ENCODE measurements around the gene STX4.
"Not testable (repeated sequence)": the region's sequence is repeated elsewhere in the genome, so short reads cannot be mapped to it uniquely, and the experiment has no call there.

STX4 gene

DNA sequence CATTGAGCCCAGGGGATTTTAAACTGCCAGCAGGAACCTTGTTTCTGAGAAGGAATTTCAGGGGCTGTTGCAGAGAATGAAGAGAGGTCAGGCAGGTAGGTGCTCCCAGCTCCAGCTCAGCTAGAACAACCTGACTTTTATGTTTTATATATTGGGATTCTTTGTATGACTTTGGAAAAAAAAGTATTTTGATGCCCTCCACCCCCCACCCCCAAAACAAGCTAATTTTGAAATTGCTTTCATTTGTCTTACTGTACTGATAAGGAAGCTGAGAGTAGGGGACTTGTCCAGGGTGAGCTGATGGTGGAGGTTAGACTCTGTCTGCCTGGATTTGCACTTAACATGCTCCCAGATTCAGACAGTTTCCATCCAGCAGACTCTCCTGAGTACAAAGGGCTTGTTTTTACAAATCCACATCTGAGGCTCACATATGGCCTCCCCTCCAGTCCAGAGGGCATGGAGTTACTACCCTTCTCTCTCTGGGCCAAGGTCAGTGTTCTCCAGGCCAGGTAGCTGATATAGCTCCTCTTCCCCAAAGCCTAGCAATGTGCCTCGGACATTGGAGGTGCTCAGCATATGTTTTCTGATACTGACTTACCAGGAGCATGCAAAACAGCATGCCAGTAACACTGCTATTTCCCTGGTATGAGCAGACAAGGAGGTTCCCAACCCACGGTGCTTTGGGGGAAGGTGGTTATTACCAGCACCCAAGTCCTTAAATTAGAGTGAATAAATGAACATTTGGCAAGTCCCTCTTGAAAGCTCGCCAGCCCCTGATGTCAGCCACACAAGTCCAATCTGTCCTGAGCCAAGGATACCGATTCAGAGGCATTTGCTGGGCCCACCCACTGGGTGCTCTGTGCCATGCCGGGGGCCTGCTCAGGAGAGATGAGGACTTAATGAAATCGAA, 34.3 kb upstream of the STX4 start:
- DNase-seq, result no peak

GRCh38 chr16:31000671-31001382, 32.5 kb upstream of the STX4 start:
- DNase-seq, result no peak

- DNase-seq, result no peak
Observed at GRCh38 chr16:31001507-31002249, 31.7 kb upstream of the STX4 start.

DNA sequence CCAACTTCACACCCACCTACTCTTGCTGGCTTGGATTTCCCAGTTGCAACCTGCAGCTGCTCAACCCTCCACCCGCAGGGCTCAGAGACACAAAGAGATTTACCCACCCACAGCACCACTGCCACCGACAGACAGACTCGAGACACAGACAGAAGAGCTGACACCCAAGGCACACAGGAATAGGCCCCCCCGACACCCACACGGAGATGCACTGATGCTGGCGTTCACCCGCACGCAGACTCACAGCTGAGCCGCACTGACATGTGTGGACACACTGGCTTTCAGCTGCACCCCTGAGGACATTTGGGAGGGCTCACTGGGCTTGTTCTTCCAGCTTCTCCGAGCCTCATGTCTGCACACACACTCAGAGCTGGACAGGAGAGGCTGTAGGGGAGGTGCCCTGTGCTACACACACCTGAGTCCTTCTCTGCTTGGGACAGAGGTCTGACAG, 31.1 kb upstream of the STX4 start:
- DNase-seq, result no peak

- no peak for DNase-seq
Observed at GRCh38 chr16:31002862-31003341, 30.5 kb upstream of the STX4 start.

GRCh38 chr16:31003744-31004143, 29.6 kb upstream of the STX4 start:
- DNase-seq, result no peak

GRCh38 chr16:31004658-31005057, 28.7 kb upstream of the STX4 start:
- DNase-seq, result no peak

DNA sequence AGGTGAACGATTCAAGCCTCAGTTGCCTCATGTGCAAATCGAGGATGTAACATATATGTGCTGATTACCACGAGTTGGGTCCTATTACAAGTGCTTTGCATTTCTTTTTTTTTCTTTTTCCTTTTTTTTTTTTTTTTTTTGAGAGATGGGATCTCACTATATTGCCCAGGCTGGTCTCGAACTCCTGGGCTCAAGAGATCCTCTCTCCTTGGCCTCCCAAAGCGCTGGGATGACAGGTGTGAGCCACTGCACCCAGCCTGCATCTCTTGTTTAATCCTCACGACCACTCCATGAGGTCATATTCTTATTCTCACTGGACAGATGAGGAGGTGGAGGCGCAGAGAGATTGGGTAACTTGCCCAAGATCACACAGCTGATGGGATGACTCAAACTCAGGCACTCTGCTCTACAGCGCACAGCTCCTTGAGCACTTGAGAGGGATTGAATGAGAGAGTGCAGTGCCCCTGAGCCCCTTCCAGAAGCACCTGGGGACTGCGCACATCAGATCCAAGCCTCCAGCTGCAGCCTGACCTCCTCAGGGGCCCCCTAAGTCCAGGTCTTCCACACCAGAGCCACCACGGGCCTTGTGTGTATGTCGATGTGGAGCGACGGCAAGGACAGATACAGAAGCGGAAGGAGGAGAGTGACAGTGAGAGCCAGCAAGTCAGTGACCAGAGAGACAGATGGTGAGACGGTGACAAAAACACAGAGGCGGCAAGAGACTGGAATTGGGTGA, 27.8 kb upstream of the STX4 start:
- DNase-seq, result no peak

- DNase-seq, result no peak
Observed at GRCh38 chr16:31006086-31006385, 27.3 kb upstream of the STX4 start.

DNA sequence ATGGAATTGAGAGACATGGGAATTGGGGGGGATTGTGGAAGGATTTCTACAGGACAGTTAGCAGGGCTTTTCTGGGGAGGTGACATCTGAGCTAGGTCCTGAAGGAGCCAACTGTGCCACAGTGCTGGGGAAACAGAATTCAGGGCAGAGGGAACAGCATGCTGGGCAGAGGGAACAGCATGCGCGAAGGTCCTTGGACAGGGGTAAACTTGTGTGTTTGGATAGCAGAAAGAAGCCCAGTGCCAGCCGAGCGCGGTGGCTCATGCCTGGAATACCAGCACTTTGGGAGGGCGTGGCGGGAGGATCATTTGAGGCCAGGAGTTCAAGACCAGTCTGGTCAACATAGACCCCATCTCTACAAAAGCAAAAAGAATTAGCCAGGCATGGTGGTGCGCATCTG, 26.8 kb upstream of the STX4 start:
- no peak for DNase-seq

- no peak for DNase-seq
Observed at GRCh38 chr16:31007684-31008083, 25.7 kb upstream of the STX4 start.

DNA sequence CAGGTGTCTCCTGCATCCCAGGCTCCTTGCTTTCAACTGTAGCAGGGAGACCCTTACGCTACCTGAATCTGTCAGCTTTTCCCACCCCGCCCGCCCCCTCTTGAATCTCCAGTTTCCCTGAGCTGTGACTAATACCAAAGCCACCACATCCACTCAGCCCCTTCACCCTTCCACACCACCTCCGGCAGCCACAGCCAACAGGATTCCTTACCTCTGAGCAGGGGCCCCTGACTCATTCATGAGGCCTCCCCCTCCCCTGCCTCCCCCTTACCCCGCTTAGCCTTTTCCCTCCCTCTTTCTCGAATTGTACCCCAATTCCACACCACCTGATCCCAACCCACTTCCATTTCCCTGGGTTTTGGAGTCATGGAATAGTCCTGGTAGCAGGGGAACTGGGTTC, 25.2 kb upstream of the STX4 start:
- DNase-seq, result no peak

DNA sequence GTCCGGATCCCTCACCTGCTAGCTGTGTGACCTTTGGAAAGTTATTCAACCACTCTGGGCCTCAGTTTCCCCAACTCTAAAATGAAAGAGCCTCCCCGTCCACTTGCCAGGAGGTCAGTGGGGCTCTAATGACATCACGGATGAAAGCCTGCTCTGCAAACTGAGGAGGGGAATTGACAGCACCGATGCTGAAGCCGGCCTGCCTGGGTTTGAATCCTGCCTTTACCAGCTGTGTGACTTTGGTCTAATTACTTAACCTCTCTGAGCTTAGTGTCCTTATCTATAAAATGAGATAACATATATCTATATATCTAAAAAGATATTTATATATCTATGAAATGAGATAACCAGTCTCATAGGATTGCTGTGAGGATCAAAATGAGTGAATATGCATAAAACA, 24.8 kb upstream of the STX4 start:
- DNase-seq, result no peak

DNA sequence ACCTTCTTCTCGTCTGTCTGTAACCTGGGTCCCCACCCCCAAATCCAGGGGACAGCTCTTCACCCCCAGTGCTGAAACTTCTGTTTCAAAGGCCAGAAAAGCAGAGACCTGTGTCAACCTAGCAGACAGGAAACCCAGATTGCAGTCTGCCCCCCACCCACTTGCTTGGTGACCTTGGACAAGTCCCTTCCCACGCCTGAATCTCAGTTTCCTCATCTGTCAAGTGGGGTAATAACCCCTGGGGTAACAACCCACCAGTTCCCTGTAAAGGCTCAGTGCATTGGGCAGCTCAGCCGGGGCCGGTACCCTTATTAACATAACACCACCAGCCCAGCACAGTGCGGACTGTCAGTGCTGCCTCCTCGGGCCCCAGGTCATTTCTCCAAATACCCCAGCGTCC, 24.2 kb upstream of the STX4 start:
- DNase-seq, result no peak

GRCh38 chr16:31009894-31010584, 23.3 kb upstream of the STX4 start:
- no peak for DNase-seq

GRCh38 chr16:31010585-31011325, 22.6 kb upstream of the STX4 start, which contains the start of gene STX1B:
Gene STX1B (minus strand): TSS chr16:31010638. CDS start chr16:31010396, 242 bp downstream.
- peak; percentile 21 for DNase-seq

GRCh38 chr16:31011815-31012214, 21.5 kb upstream of the STX4 start:
- not testable (repeated sequence) for DNase-seq

GRCh38 chr16:31013292-31013691, 20.1 kb upstream of the STX4 start:
- DNase-seq, result not testable (repeated sequence)

DNA sequence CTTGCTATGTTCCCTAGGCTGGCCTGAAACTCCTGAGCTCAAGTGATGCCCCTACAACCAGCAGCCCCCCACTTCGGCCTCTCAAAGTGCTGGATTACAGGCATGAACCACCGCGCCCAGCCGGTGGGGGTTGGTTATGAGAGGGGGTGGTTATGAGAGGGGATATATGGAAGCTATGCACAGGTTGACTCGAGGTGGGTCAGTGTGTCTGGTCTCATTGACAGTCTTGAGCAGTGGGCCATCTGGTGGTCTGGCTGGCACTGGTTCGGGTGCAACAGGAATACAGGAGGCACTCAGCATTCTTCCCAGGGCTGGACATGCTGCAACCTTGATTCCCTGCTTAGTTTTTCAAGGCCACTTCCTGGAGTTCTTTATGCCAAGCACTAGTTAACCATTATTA, 17.3 kb upstream of the STX4 start:
- no peak for DNase-seq

GRCh38 chr16:31017756-31018155, 15.6 kb upstream of the STX4 start:
- not testable (repeated sequence) for DNase-seq

DNA sequence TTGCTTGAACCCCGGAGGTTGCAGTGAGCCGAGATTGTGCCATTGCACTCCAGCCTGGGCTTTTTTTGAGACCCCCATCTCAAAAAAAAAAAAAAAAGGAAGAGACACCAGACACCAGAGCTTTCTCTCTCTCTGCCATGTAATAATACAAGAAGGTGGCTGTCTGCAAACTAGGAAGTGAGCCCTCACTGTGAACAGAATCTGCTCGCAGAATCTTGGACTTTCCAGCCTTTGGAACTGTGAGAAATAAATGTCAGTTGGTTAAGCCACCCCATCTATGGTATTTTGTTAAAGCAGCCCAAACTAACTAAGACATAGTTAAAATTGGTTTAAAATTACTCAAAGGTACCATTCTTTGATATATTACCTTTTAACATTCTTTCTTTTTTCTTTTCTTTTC, 12.8 kb upstream of the STX4 start:
- DNase-seq, result no peak

Measured in stimulated activated CD4-positive, alpha-beta T cell treated with anti-CD3 and anti-CD28 coated beads, Interleukin-1b, Interleukin-23, amount 100 ng/mL, for 48 hours (primary cell).